ENCODE results near the gene INSR. TPM values are rescaled to one million over a fixed set of nuclear protein-coding genes. Genes with fewer than 3 reads are reported as not detected.

The INSR gene
- total and polyA plus RNA-seq, 4 experiments from 2014 or later: 0.06 to 2.2 (median 0.69) TPM

DNA sequence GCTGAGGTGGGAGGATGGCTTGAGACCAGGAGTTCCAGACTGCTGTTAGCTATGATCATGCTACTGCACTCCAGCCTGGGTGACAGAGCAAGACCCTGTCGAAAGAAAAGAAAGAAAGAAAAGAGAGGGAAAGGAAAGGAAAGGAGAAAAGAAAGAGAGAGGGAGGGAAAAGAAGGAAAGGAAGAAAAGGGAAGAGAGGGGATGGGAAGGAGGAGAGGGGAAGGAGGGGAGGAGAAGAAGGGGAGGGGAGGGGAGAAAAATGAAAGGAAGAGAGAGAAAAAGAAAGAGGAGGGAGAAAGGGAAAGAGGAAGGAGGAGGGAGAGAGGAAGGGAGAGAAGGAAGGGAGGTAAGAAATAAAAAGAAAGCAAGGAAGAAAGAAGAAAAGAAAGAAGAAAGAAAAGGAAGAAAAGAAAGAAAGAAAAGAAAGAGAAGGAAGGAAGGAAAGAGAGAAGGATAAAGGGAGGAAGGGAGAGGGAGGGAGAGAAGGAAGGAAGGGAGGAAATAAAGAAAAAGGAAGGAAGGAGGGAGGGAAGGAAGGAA is 44.1 kb downstream of the INSR start:
- H3K27ac Mint-ChIP-seq: peak overlapping the region in 1 of 7 donors; percentile 35
- H3K27me3 Mint-ChIP-seq: peaks cover 6 to 11% of the 10 kb centered on the region in 2 donors
- CTCF ChIA-PET (ENCODE audit: partially characterized antibody): no interaction called here

DNA sequence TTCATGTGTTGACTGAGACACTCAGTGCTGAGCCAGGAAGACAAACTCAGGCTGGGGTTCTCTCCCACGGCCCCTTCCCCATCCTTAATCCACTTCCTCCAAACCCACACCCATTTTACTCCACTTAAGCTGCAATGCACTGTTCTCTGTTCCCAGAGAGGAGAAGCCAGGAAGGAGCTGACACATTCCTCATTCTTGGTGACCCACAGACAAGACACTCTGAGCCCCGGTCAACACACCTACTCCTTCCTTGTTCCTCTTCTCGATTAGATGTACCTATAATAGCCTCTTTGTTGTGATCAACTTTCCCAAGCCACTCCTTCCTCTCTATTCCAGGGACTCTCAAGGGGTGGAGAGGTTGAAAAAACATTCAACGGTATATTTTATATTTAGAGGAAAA is 47.1 kb downstream of the INSR start:
- Mint-ChIP-seq H3K36me3 (no peaks in the 10 kb centered on the region), H3K4me3 (no peak overlapping the region), H3K9me3 (peaks cover 0 to 8% (median 4%) of the 10 kb centered on the region in 8 donors), H3K27ac (peak overlapping the region in 2 of 7 donors; percentile 56 to 80), H3K27me3 (peaks cover 6 to 11% of the 10 kb centered on the region in 2 donors), H3K4me1 (peaks cover 0 to 1% (median 0%) of the 10 kb centered on the region in 4 donors)
- H3K27ac ChIP-seq (ENCODE audit: low read depth, low read length): no peak overlapping the region
- H3K36me3 ChIP-seq (ENCODE audit: insufficient read depth, low read length): no peaks in the 10 kb centered on the region
- POLR2A ChIA-PET (ENCODE audit: partially characterized antibody): no interaction called here
- H3K4me3 ChIP-seq (ENCODE audit: low read length in 2 of 2): no peak overlapping the region
- CTCF ChIA-PET (ENCODE audit: partially characterized antibody): interaction anchor here (1.2 kb wide), 1 partner anchor 12 kb away, joined by 3 read pairs; no protein-coding TSS in a partner anchor
- H3K4me1 ChIP-seq (ENCODE audit: insufficient read depth, low read length): no peaks in the 10 kb centered on the region
- intact Hi-C loops (cut with micrococcal nuclease): no loop called here
- H3K9me3 ChIP-seq (ENCODE audit: control insufficient read depth in 1 of 2, low read length in 2 of 2): no peaks in the 10 kb centered on the region
- H3K27me3 ChIP-seq (ENCODE audit: insufficient read depth, low read length): no peaks in the 10 kb centered on the region
- DNase-seq: no peak

More for the DNA sequence above, 44.1 kb downstream of the INSR start:
- Histone ChIP-seq H3K4me1 (ENCODE audit: insufficient read depth, low read length) (no peaks in the 10 kb centered on the region), H3K9me3 (ENCODE audit: control insufficient read depth in 1 of 2, low read length in 2 of 2) (no peaks in the 10 kb centered on the region), H3K27ac (ENCODE audit: low read depth, low read length) (no peak overlapping the region), H3K36me3 (ENCODE audit: insufficient read depth, low read length) (no peaks in the 10 kb centered on the region), H3K27me3 (ENCODE audit: insufficient read depth, low read length) (no peaks in the 10 kb centered on the region), H3K4me3 (ENCODE audit: low read length in 2 of 2) (no peak overlapping the region)
- no peak for DNase-seq
- intact Hi-C loops (cut with micrococcal nuclease): no loop called here
- POLR2A ChIA-PET (ENCODE audit: partially characterized antibody): no interaction called here
- Mint-ChIP-seq H3K4me1 (no peaks in the 10 kb centered on the region), H3K4me3 (no peak overlapping the region), H3K36me3 (no peaks in the 10 kb centered on the region), H3K9me3 (peaks cover 0 to 8% (median 4%) of the 10 kb centered on the region in 8 donors)

DNA sequence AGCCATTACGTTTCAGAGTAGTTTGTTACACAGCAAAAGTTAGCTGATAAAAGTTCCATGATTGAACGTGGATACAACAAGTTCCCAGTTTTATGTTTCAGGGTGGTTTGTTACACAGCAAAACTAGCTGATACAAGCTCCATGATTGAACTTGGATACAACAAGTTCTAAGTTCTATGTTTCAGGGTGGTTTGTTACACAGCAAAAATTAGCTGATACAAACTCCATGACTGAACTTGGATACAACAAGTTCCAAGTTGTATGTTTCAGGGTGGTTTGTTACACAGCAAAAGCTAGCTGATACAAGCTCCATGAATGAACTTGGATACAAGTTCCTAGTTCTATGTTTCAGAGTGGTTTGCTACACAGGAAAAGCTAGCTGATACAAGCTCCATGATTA is 47.6 kb downstream of the INSR start:
- Mint-ChIP-seq H3K4me3 (no peak overlapping the region), H3K4me1 (peaks cover 0 to 1% (median 0%) of the 10 kb centered on the region in 4 donors), H3K27ac (no peak overlapping the region), H3K36me3 (no peaks in the 10 kb centered on the region), H3K9me3 (peaks cover 0 to 8% (median 4%) of the 10 kb centered on the region in 8 donors), H3K27me3 (peaks cover 6 to 11% of the 10 kb centered on the region in 2 donors)
- Histone ChIP-seq H3K9me3 (ENCODE audit: control insufficient read depth in 1 of 2, low read length in 2 of 2) (no peaks in the 10 kb centered on the region), H3K36me3 (ENCODE audit: insufficient read depth, low read length) (no peaks in the 10 kb centered on the region), H3K27ac (ENCODE audit: low read depth, low read length) (no peak overlapping the region), H3K4me1 (ENCODE audit: insufficient read depth, low read length) (no peaks in the 10 kb centered on the region), H3K4me3 (ENCODE audit: low read length in 2 of 2) (no peak overlapping the region), H3K27me3 (ENCODE audit: insufficient read depth, low read length) (no peaks in the 10 kb centered on the region)
- DNase-seq: no peak
- intact Hi-C loops (cut with micrococcal nuclease): no loop called here
- CTCF ChIA-PET (ENCODE audit: partially characterized antibody): interaction anchor here (0.9 to 1.2 kb wide), 2 partner anchors 11 to 14 kb away, joined by 3 read pairs; no protein-coding TSS in a partner anchor
- POLR2A ChIA-PET (ENCODE audit: partially characterized antibody): no interaction called here

DNA sequence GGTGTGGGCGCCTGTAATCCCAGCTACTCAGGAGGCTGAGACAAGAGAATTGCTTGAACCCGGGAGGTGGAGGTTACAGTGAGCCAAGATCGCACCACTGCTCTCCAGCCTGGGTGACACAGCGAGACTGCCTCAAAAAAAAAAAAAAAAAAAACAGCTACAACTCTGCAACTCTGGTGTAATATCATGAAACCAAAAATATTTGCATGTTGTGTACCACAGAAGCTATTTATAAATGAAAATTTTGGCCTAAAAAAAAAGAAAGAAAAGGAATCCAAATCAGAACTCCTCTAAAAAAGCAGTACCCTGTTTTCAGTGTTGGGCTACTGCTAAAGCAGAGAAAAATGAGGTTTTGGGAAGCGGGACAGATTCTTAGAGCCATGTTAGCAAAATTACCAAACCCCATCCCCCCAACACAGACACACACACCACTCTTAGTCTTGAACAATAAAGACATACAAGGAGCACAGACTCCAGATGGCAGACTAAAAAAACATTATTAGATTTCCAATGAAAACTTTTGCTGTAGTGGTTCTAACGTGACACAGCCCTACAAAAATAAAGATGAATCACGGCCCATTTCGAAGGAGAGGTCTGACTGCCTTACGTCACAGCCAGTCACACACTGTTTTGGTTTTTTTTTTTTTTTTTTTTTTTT is 51.5 kb downstream of the INSR start:
- CTCF ChIA-PET (ENCODE audit: partially characterized antibody): interaction anchor here (0.7 kb wide), 1 partner anchor 84 kb away, joined by 3 read pairs; no protein-coding TSS in a partner anchor
- Histone ChIP-seq H3K4me3 (ENCODE audit: low read length in 2 of 2) (no peak overlapping the region), H3K27me3 (ENCODE audit: insufficient read depth, low read length) (no peaks in the 10 kb centered on the region), H3K9me3 (ENCODE audit: control insufficient read depth in 1 of 2, low read length in 2 of 2) (no peaks in the 10 kb centered on the region), H3K36me3 (ENCODE audit: insufficient read depth, low read length) (no peaks in the 10 kb centered on the region), H3K4me1 (ENCODE audit: insufficient read depth, low read length) (no peaks in the 10 kb centered on the region), H3K27ac (ENCODE audit: low read depth, low read length) (no peak overlapping the region)
- H3K4me3 Mint-ChIP-seq: no peak overlapping the region
- no peaks in the 10 kb centered on the region for H3K36me3 Mint-ChIP-seq
- H3K27ac Mint-ChIP-seq: no peak overlapping the region
- intact Hi-C loops (cut with micrococcal nuclease): no loop called here
- peaks cover 0 to 1% (median 0%) of the 10 kb centered on the region in 4 donors for H3K4me1 Mint-ChIP-seq
- peaks cover 3 to 4% of the 10 kb centered on the region in 2 donors for H3K27me3 Mint-ChIP-seq
- peaks cover 3 to 22% (median 14%) of the 10 kb centered on the region in 8 donors for H3K9me3 Mint-ChIP-seq
- DNase-seq: no peak
- POLR2A ChIA-PET (ENCODE audit: partially characterized antibody): no interaction called here

DNA sequence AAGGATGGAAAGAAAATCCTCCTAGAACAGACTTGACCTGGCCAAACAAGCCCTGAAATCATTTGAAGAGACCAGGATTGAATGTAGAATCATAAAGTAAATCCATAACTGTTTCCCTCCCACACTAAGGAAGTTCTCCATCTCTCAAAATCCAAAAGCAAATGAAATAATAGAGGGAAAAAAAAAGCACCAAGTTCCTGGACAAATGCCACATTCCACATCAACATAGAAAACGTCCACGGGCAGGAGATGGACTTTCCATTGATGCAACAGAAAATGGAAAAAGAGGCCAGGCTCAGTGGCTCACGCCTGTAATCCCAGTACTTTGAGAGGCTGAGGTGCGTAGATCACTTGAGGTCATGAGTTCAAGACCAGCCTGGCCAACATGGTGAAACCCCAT is 56.2 kb downstream of the INSR start:
- no peaks in the 10 kb centered on the region for H3K4me1 ChIP-seq (ENCODE audit: insufficient read depth, low read length)
- POLR2A ChIA-PET (ENCODE audit: partially characterized antibody): no interaction called here
- peaks cover 3 to 16% (median 12%) of the 10 kb centered on the region in 8 donors for H3K9me3 Mint-ChIP-seq

DNA sequence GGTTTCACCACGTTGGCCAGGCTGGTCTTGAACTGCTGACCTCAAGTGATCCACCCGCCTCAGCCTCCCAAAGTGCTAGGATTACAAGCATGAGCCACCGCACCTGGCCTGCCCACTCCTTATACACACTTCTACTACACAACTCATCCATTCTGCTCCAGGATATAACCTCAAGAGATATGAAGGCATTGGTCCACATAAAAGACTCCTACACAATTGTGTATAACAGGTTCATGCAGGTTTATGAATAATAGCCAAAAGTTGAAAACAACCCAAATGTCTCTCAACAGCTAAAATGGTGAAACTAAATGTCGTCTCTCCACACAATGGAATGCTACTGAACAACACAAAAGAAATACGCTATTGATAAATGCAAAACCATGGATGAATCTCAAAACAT is 58.1 kb downstream of the INSR start:
- H3K4me3 ChIP-seq (ENCODE audit: low read length in 2 of 2): no peak overlapping the region
- Mint-ChIP-seq H3K4me1 (no peaks in the 10 kb centered on the region), H3K36me3 (no peaks in the 10 kb centered on the region), H3K9me3 (peaks cover 3 to 16% (median 12%) of the 10 kb centered on the region in 8 donors), H3K27ac (no peak overlapping the region), H3K4me3 (no peak overlapping the region), H3K27me3 (peaks cover 2 to 3% of the 10 kb centered on the region in 2 donors)
- ChIA-PET POLR2A (ENCODE audit: partially characterized antibody) (no interaction called here), CTCF (ENCODE audit: partially characterized antibody) (interaction anchor here (0.7 to 1.2 kb wide), 2 partner anchors 10 to 13 kb away, joined by 3 read pairs; no protein-coding TSS in a partner anchor)
- H3K4me1 ChIP-seq (ENCODE audit: insufficient read depth, low read length): no peaks in the 10 kb centered on the region
- no peak for DNase-seq
- H3K9me3 ChIP-seq (ENCODE audit: control insufficient read depth in 1 of 2, low read length in 2 of 2): no peaks in the 10 kb centered on the region
- no peaks in the 10 kb centered on the region for H3K36me3 ChIP-seq (ENCODE audit: insufficient read depth, low read length)
- H3K27ac ChIP-seq (ENCODE audit: low read depth, low read length): no peak overlapping the region
- H3K27me3 ChIP-seq (ENCODE audit: insufficient read depth, low read length): no peaks in the 10 kb centered on the region
- intact Hi-C loops (cut with micrococcal nuclease): no loop called here

More for the DNA sequence above, 56.2 kb downstream of the INSR start:
- H3K27me3 ChIP-seq (ENCODE audit: insufficient read depth, low read length): no peaks in the 10 kb centered on the region
- Mint-ChIP-seq H3K27me3 (peaks cover 2 to 3% of the 10 kb centered on the region in 2 donors), H3K27ac (no peak overlapping the region), H3K4me3 (no peak overlapping the region), H3K36me3 (no peaks in the 10 kb centered on the region), H3K4me1 (peaks cover 0 to 1% (median 0%) of the 10 kb centered on the region in 4 donors)
- H3K36me3 ChIP-seq (ENCODE audit: insufficient read depth, low read length): no peaks in the 10 kb centered on the region
- CTCF ChIA-PET (ENCODE audit: partially characterized antibody): no interaction called here
- DNase-seq: no peak
- no peak overlapping the region for H3K27ac ChIP-seq (ENCODE audit: low read depth, low read length)
- no peaks in the 10 kb centered on the region for H3K9me3 ChIP-seq (ENCODE audit: control insufficient read depth in 1 of 2, low read length in 2 of 2)
- no peak overlapping the region for H3K4me3 ChIP-seq (ENCODE audit: low read length in 2 of 2)
- intact Hi-C loops (cut with micrococcal nuclease): no loop called here

DNA sequence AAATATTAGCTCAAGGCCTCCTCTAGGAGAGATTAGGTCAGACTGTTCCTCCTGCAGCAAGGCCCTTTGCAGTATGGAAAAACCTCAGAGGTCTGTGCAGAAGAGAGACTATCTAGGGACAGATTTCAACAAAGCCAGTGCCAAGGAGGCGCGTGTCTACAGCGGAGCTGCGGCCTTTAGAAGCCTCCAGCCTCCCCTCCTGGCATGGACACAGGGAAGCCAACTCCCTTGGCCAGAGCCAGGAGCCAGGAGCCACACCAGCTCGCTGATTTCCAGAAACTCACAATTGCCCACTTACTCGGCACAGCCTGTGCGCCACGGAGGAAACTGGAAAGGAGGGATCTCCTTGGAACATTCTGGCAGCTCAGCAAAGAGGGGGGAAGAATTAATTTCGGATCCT is 63.4 kb downstream of the INSR start:
- no peaks in the 10 kb centered on the region for H3K4me1 ChIP-seq (ENCODE audit: insufficient read depth, low read length)
- Mint-ChIP-seq H3K27ac (no peak overlapping the region), H3K4me1 (no peaks in the 10 kb centered on the region), H3K4me3 (no peak overlapping the region), H3K9me3 (peaks cover 0 to 2% (median 0%) of the 10 kb centered on the region in 8 donors), H3K27me3 (peaks cover 4 to 5% of the 10 kb centered on the region in 2 donors), H3K36me3 (no peaks in the 10 kb centered on the region)
- DNase-seq: no peak
- no peak overlapping the region for H3K27ac ChIP-seq (ENCODE audit: low read depth, low read length)
- no peak overlapping the region for H3K4me3 ChIP-seq (ENCODE audit: low read length in 2 of 2)
- ChIA-PET CTCF (ENCODE audit: partially characterized antibody) (interaction anchor here (0.7 to 1.0 kb wide), 2 partner anchors 111 to 1331 kb away, joined by 3 to 5 read pairs; no protein-coding TSS in a partner anchor), POLR2A (ENCODE audit: partially characterized antibody) (no interaction called here)
- no peaks in the 10 kb centered on the region for H3K36me3 ChIP-seq (ENCODE audit: insufficient read depth, low read length)
- no peaks in the 10 kb centered on the region for H3K27me3 ChIP-seq (ENCODE audit: insufficient read depth, low read length)
- intact Hi-C loops (cut with micrococcal nuclease): no loop called here
- H3K9me3 ChIP-seq (ENCODE audit: control insufficient read depth in 1 of 2, low read length in 2 of 2): no peaks in the 10 kb centered on the region

Data from CD4-positive, alpha-beta memory T cell (primary cell).